ENCODE data around the gene HEXD. TPM values are rescaled to one million over a fixed set of nuclear protein-coding genes. Genes with fewer than 3 reads are reported as not detected.
A peak's percentile ranks its signal among the peaks of the same experiment; 100 is the strongest.

Gene HEXD
- total RNA-seq, 3 donors from 2014 or later, result 25.3 to 54.6 (median 42.1) TPM

DNA sequence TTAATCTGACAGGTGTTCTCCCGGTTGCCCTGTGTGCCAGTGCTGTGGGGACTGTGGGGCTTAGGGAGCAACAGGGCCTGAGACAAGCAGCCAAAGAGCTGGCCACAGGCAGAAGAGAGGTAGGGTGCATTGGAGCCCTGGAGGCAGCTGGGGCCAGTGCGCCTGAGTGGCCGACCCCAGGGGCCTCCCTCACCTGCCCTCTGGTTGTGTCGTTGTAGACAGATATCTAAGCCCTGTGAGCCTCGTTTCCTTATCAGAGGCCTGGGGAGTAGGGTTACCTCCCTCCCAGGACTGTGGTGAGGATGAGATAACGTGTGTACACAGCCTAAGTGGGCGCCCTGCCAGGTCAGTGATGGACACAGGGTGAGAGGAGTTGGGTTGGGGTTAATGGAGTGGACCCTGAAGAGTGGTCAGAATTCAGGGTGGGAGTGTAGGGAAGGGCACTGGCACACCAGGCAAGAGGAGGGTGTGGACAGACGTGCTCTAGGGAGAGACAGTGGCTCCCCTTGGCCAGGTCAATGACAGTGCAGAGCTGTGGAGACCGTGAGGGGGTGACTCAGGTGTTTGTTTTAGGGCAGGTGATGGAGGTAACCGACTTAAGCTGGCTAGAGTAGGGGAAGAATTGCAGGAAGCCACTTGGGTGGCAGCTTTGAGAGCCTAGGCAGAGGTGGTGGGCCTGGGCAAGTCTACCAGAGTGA, 43.8 kb downstream of the HEXD start:
- intact Hi-C loops (cut with DNase I, micrococcal nuclease), result no loop called here
- Histone ChIP-seq H3K9me3 (no peaks in the 10 kb centered on the region), H3K4me1 (ENCODE audit: low read depth) (peaks cover 15% of the 10 kb centered on the region), H3K4me3 (no peak overlapping the region), H3K36me3 (ENCODE audit: low read depth) (no peaks in the 10 kb centered on the region)
- DNase-seq (no peak), ATAC-seq (no peak)
- TF ChIP-seq, protein P1, sequence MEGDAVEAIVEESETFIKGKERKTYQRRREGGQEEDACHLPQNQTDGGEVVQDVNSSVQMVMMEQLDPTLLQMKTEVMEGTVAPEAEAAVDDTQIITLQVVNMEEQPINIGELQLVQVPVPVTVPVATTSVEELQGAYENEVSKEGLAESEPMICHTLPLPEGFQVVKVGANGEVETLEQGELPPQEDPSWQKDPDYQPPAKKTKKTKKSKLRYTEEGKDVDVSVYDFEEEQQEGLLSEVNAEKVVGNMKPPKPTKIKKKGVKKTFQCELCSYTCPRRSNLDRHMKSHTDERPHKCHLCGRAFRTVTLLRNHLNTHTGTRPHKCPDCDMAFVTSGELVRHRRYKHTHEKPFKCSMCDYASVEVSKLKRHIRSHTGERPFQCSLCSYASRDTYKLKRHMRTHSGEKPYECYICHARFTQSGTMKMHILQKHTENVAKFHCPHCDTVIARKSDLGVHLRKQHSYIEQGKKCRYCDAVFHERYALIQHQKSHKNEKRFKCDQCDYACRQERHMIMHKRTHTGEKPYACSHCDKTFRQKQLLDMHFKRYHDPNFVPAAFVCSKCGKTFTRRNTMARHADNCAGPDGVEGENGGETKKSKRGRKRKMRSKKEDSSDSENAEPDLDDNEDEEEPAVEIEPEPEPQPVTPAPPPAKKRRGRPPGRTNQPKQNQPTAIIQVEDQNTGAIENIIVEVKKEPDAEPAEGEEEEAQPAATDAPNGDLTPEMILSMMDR (IDR thresholded peaks at IDR 0.05), result no peak

DNA sequence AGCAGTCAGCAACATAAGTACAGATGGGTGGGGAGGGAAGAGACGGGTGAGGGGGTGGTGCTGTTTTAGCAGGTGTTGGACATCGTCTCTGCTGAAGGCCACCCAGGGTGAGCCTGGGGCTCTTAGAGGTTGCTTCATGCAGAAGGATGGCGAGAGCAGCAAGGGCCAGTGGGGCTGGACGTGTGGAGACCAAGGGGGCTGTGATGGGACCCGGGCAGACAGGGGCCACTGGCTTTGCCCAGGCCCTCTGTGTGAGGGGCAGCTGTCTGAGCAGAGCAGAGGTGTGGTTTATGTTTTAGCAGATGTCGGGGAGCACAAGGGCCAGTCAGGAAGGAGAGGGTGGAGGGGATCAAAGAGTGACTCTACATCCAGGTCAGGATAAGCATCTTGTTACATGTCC, 45.2 kb downstream of the HEXD start:
- ATAC-seq (no peak), DNase-seq (peak in 1 of 3 donors; percentile 25)
- intact Hi-C loops (cut with DNase I, micrococcal nuclease), result no loop called here
- TF ChIP-seq, protein P1 (IDR thresholded peaks at IDR 0.05), result no peak
- Histone ChIP-seq H3K9me3 (no peaks in the 10 kb centered on the region), H3K4me3 (no peak overlapping the region), H3K36me3 (ENCODE audit: low read depth) (no peaks in the 10 kb centered on the region), H3K4me1 (ENCODE audit: low read depth) (peaks cover 8% of the 10 kb centered on the region)

DNA sequence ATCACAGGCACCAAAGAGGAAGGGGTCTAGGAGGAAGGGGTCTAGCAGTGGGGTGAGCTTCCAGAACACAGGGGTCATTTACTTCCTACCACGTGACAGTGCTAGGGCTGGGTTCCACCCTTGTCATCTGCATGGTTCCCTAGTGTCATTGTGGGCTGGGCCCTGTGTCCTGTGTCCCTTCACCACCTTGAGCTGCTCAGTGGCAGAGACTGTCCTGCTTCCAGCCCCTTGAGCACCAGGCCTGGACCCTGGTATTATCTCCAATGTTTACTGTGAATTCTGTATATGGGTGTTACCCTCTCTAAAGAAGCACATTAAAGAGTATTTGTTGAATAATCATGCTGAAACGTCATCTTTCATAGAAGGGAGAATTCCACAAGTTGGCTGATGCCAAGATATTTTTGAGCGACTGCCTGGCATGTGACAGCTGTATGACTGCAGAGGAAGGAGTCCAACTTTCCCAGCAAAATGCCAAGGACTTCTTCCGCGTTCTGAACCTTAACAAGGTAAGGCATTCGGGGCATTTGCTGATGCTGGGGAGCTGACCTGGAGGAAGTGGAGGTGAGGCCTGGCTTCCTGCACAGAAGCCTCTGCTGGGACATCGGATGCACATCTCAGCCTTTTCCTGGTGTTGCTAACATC, 45.9 kb downstream of the HEXD start:
- H3K36me3 ChIP-seq (ENCODE audit: low read depth), result peaks cover 4% of the 10 kb centered on the region
- no peak overlapping the region for H3K4me3 ChIP-seq
- H3K4me1 ChIP-seq (ENCODE audit: low read depth), result peaks cover 8% of the 10 kb centered on the region
- intact Hi-C loops (cut with DNase I, micrococcal nuclease), result no loop called here
- TF ChIP-seq, protein P1 (IDR thresholded peaks at IDR 0.05), result no peak
- no peak for ATAC-seq
- H3K9me3 ChIP-seq, result no peaks in the 10 kb centered on the region
- no peak for DNase-seq

DNA sequence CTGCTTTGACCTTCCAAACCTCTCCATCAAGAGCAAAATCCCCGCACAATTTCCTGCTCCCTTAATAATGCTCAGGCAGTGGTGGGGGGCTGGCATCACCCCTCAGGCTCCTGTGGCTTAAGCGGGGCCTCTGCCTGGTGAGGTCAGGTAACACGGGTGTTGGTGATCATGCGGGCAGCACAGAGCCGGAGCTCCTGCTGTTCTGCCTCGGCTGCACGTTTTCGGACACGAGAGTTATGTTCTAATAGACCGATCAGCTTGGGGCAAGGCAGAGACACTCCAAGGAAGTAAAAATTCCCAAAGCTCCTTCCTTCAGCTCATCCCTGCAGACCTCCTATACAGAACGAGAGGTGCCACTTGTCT, 46.4 kb downstream of the HEXD start:
- intact Hi-C loops (cut with DNase I, micrococcal nuclease), result no loop called here

DNA sequence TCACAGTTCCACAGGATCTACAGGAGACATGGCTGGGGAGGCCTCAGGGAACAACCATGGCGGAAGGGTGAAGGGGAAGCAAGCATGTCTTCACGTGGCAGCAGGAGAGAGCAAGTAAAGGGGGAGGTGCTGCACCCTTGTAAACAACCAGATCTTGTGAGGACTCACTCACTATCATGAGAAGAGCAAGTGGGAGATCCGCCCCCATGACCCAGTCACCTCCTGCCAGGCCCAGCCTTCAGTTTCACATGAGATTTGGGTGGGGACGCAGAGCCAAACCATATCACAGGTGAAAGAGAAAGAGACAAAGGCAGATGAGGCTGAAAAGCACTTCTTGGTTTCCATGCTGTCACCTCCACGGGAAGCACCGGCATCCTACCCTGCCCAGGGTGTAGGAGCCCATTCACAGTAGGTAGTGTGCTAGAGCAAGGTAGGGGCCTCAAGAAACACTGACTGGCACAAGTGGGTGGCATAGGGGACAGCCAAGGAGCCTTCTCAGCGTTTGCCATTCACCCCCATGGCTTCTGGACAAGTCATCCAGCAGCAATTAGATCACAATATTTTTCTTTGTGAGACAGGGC, 47.0 kb downstream of the HEXD start:
- Histone ChIP-seq H3K36me3 (ENCODE audit: low read depth) (peaks cover 5% of the 10 kb centered on the region), H3K4me3 (no peak overlapping the region)

More for the DNA sequence above, 46.4 kb downstream of the HEXD start:
- ATAC-seq, result no peak
- no peak for DNase-seq
- peaks cover 3% of the 10 kb centered on the region for H3K4me1 ChIP-seq (ENCODE audit: low read depth)
- H3K36me3 ChIP-seq (ENCODE audit: low read depth), result peaks cover 5% of the 10 kb centered on the region
- no peak overlapping the region for H3K4me3 ChIP-seq
- TF ChIP-seq, protein P1 (IDR thresholded peaks at IDR 0.05), result no peak
- H3K9me3 ChIP-seq, result no peaks in the 10 kb centered on the region

More for the DNA sequence above, 47.0 kb downstream of the HEXD start:
- Histone ChIP-seq H3K9me3 (no peaks in the 10 kb centered on the region), H3K4me1 (ENCODE audit: low read depth) (no peaks in the 10 kb centered on the region)
- intact Hi-C loops (cut with DNase I, micrococcal nuclease), result no loop called here
- peak in 1 of 3 donors; percentile 18 for DNase-seq
- ATAC-seq, result no peak
- TF ChIP-seq, protein P1 (IDR thresholded peaks at IDR 0.05), result no peak

Data from mucosa of descending colon (tissue), 3 donors.